GM23338 (cell line): ENCODE measurements around the gene CIRBP. TPM values are rescaled to one million over a fixed set of nuclear protein-coding genes. Genes with fewer than 3 reads are reported as not detected.

Source experiments
- ATAC-seq: fragments of 200-7000 bp; cut with Tn5 transposase; 3 replicates; pipeline ENCODE4 v1.9.1; 2020
- DNase-seq: peaks from one replicate; pipeline ENCODE4 v3.0.0-alpha.2; 2015; ENCODE audit warnings: low spot score
- H2AFZ ChIP-seq: fragments of 200-600 bp; sonication (generic); 2 replicates; pipeline ENCODE4 v1.8.0; 2016; ENCODE audit warnings: antibody characterized with exemption, mild to moderate bottlenecking, moderate library complexity
- H3F3A ChIP-seq: fragments of 200-600 bp; sonication (generic); replicated peaks from 2 replicates; pipeline ENCODE4 v1.8.0; 2017; ENCODE audit warnings: antibody characterized with exemption, mixed run types, low read depth
- H3K27ac ChIP-seq: fragments of 200-600 bp; sonication (generic); 2 replicates; pipeline ENCODE4 v1.6.1; 2016; ENCODE audit warnings: low read depth
- H3K27me3 ChIP-seq: fragments of 200-600 bp; sonication (generic); 2 replicates; pipeline ENCODE4 v1.8.0; 2016; ENCODE audit warnings: mild to moderate bottlenecking, mixed run types, moderate library complexity; ENCODE audit not compliant: insufficient read depth
- H3K36me3 ChIP-seq: fragments of 200-600 bp; sonication (generic); 2 replicates; pipeline ENCODE4 v1.8.0; 2016; ENCODE audit warnings: mild to moderate bottlenecking; ENCODE audit not compliant: insufficient read depth
- H3K4me1 ChIP-seq: fragments of 200-600 bp; sonication (generic); 2 replicates; pipeline ENCODE4 v1.8.0; 2016; ENCODE audit warnings: mild to moderate bottlenecking, moderate library complexity; ENCODE audit not compliant: insufficient read depth
- H3K4me2 ChIP-seq: fragments of 200-600 bp; sonication (generic); 2 replicates; pipeline ENCODE4 v1.7.1; 2017; ENCODE audit warnings: mixed run types
- H3K4me3 ChIP-seq: fragments of 200-600 bp; sonication (generic); 2 replicates; pipeline ENCODE4 v1.6.1; 2016; ENCODE audit warnings: mixed run types
- H3K79me2 ChIP-seq: fragments of 200-600 bp; sonication (generic); replicated peaks from 2 replicates; pipeline ENCODE4 v1.8.0; 2017; ENCODE audit warnings: mild to moderate bottlenecking; ENCODE audit not compliant: insufficient read depth
- H3K9me2 ChIP-seq: fragments of 200-600 bp; sonication (generic); 2 replicates; pipeline ENCODE4 v1.8.0; 2017; ENCODE audit not compliant: insufficient read depth
- H4K20me1 ChIP-seq: fragments of 200-600 bp; sonication (generic); replicated peaks from 2 replicates; pipeline ENCODE4 v1.8.0; 2017; ENCODE audit warnings: mild to moderate bottlenecking; ENCODE audit not compliant: insufficient read depth
- H3K27ac Mint-ChIP-seq: 2 replicates; pipeline ENCODE4 v1.8.0; 2020; ENCODE audit warnings: inconsistent platforms, mild to moderate bottlenecking, moderate library complexity, mixed read lengths
- H3K27me3 Mint-ChIP-seq: 3 replicates; pipeline ENCODE4 v1.8.0; 2022; ENCODE audit warnings: low read depth, mild to moderate bottlenecking, moderate library complexity, mixed read lengths, inconsistent platforms; ENCODE audit not compliant: insufficient read depth, poor library complexity
- H3K36me3 Mint-ChIP-seq: 3 replicates; pipeline ENCODE4 v1.8.0; 2021; ENCODE audit warnings: low read depth, mild to moderate bottlenecking, inconsistent platforms, moderate library complexity, mixed read lengths
- H3K4me1 Mint-ChIP-seq: 3 replicates; pipeline ENCODE4 v1.8.0; 2020; ENCODE audit warnings: mild to moderate bottlenecking, inconsistent platforms, mixed read lengths
- H3K4me3 Mint-ChIP-seq: 3 replicates; pipeline ENCODE4 v1.8.0; 2021; ENCODE audit warnings: moderate library complexity, mild to moderate bottlenecking, inconsistent platforms, mixed read lengths
- H3K9me3 Mint-ChIP-seq: 3 replicates; pipeline ENCODE4 v1.8.0; 2020; ENCODE audit warnings: moderate library complexity, mild to moderate bottlenecking, inconsistent platforms, mixed read lengths
- CREB1 ChIP-seq: fragments of 250-450 bp; sonication (Bioruptor Pico); IDR thresholded peaks from 2 replicates; pipeline ENCODE4 v1.5.0; 2020; ENCODE audit warnings: low read depth, mild to moderate bottlenecking, moderate library complexity
- EZH2phosphoT487 ChIP-seq: fragments of 200-600 bp; sonication (generic); IDR thresholded peaks from one replicate; pipeline ENCODE4 v1.8.1; 2018; ENCODE audit warnings: antibody characterized with exemption; ENCODE audit not compliant: unreplicated experiment
- JUNB ChIP-seq: IDR thresholded peaks from one replicate; pipeline ENCODE4 v1.6.1; 2016; ENCODE audit warnings: antibody characterized with exemption; ENCODE audit not compliant: unreplicated experiment
- POLR2AphosphoS5 ChIP-seq: IDR thresholded peaks from 2 replicates; pipeline ENCODE4 v1.6.1; 2016; ENCODE audit warnings: antibody characterized with exemption, low read depth
- ZNF331 ChIP-seq: fragments of 250-450 bp; sonication (Bioruptor Pico); IDR thresholded peaks from 2 replicates; pipeline ENCODE4 v1.5.0; 2020; ENCODE audit warnings: low read depth, mild to moderate bottlenecking, moderate library complexity
- polyA plus RNA-seq: library from polyadenylated mRNA; unstranded; fragments of >200 nt; fragmentation: Nextera tagmentation; extraction: Ambion mirVana; gene quantifications from 2 replicates; pipeline ENCODE4 v1.2.1, GENCODE V29; 2016
- total RNA-seq: library from RNA; depleted of rRNA; stranded (reverse); fragments of >200 nt; shearing (Covaris generic); gene quantifications from 2 replicates; pipeline ENCODE4 v1.2.3, GENCODE V29; 2014
- TF ChIP-seq, protein P1 (sequence below), 2 experiments: fragments of 200-600 bp in 1 of 2; sonication (generic) in 1 of 2; conservative IDR thresholded peaks; 2 replicates each; pipeline versions ENCODE4 v1.5.1 to v1.6.1; 2016 to 2017; ENCODE audit warnings: antibody characterized with exemption in 2 of 2, low read depth in 2 of 2, mild to moderate bottlenecking in 2 of 2, moderate library complexity in 1 of 2
- TF ChIP-seq, protein P2 (sequence below): fragments of 250-450 bp; sonication (Bioruptor Pico); IDR thresholded peaks from 2 replicates; pipeline ENCODE4 v1.5.0; 2020; ENCODE audit warnings: mild to moderate bottlenecking, moderate library complexity

The CIRBP gene
- total and polyA plus RNA-seq, 2 experiments from 2014 or later = 153 to 202 TPM

DNA sequence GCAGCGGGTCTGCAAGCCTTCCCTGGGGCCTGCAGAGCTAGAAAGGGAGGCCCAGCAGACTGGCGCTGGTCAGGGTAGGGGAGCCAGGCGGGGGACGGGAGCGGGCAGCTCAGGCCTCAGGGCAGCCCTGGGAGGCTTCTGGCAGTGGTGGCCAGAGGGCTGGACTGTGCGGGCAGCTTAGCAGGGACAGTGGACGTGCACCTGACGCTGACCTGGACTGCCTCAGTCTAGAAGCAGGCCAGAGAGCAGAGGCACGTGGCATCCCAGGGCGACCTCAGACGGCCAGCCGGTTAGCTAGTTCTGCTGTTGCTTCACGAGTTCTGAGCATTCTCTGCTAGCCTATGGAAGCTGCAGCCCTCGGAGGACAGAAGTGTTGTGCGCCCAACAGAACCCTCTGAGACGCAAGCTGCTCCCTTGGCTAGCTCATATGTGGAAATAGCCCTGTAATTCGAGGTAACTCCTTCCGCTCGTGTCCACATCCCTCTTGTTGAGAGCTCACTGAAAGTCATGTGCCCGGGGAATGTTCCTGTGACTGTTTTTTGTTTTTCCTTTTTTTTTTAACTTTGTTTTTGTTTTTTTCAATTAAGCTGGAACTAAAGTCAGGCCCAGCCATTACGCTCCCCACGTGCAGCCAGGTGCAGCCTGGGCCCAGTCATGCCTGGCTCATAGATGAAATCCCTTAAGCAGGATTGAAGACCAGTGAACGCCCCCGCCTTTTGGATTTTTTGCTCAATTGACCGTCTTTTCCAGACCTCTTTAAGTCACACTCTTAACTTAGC is 4.3 kb downstream of the CIRBP start:
- Histone ChIP-seq H3K9me2 (no peaks in the 10 kb centered on the region), H3K27me3 (no peaks in the 10 kb centered on the region), H4K20me1 (peaks cover 37% of the 10 kb centered on the region), H3F3A (peaks cover 61% of the 10 kb centered on the region), H3K79me2 (peaks cover 50% of the 10 kb centered on the region), H3K4me1 (peaks cover 35% of the 10 kb centered on the region), H3K4me2 (peak overlapping the region; percentile 97), H2AFZ (no peak overlapping the region), H3K4me3 (peak overlapping the region; percentile 88; the same call in 1 of the 2 replicates), H3K27ac (peak overlapping the region; percentile 91), H3K36me3 (peaks cover 31% of the 10 kb centered on the region)
- no peak for DNase-seq
- Mint-ChIP-seq H3K36me3 (peaks cover 56% of the 10 kb centered on the region), H3K4me3 (peak overlapping the region; percentile 57), H3K27me3 (peaks cover 43% of the 10 kb centered on the region), H3K4me1 (peaks cover 51% of the 10 kb centered on the region), H3K27ac (peak overlapping the region; percentile 88), H3K9me3 (no peaks in the 10 kb centered on the region; the same call in 2 of the 3 replicates)
- TF ChIP-seq, protein P1, sequence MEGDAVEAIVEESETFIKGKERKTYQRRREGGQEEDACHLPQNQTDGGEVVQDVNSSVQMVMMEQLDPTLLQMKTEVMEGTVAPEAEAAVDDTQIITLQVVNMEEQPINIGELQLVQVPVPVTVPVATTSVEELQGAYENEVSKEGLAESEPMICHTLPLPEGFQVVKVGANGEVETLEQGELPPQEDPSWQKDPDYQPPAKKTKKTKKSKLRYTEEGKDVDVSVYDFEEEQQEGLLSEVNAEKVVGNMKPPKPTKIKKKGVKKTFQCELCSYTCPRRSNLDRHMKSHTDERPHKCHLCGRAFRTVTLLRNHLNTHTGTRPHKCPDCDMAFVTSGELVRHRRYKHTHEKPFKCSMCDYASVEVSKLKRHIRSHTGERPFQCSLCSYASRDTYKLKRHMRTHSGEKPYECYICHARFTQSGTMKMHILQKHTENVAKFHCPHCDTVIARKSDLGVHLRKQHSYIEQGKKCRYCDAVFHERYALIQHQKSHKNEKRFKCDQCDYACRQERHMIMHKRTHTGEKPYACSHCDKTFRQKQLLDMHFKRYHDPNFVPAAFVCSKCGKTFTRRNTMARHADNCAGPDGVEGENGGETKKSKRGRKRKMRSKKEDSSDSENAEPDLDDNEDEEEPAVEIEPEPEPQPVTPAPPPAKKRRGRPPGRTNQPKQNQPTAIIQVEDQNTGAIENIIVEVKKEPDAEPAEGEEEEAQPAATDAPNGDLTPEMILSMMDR (conservative IDR thresholded peaks at IDR 0.05; ENCODE audit: low read depth in 2 of 2) = no peak
- TF ChIP-seq ZNF331 (CRISPR knock-in tag) (no peak), POLR2AphosphoS5 (peak; percentile 52)
- no peak for ATAC-seq

DNA sequence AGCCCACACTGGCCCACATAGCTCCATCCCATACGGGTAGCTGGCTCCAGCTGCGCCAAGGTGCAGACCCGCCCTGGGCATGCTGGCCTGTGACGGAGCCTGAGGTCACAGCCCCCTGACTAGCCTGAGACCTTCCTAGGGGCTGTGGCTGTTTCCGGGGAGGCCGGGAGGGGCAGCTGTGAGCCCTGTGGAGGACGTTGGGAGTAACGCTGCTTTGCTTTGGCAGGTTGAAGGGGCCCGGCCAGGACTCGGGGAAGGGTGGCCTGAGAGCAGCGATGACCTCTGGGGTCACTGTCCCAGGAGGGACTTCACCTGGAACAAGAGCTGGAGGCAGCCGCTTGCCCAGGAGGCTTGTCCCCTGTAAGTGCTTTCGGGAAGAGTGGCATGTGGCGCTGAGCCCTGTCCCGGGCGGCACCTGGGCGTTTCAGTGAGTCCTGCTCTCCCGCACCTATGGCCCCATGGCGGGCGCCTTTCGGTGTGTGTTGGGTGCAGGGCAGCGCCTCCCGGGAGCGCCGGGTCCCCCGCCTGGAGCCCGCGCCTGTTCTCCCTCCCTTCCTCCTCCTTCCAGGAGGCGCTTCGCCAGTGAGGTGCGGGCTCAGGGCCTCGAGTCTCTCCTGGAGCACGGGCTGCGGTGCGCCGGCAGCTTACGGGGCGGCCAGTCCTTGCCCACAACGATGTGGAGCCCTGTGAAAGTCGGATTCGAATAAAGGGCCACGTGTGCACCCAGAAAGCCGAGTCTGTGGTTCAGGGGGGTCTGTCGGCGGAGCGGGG is 5.1 kb downstream of the CIRBP start:
- Histone ChIP-seq H3K79me2 (peaks cover 50% of the 10 kb centered on the region), H3K9me2 (no peaks in the 10 kb centered on the region), H3K27me3 (no peaks in the 10 kb centered on the region), H3K4me3 (peak overlapping the region; percentile 88), H3K27ac (peak overlapping the region; percentile 91), H3K4me2 (peak overlapping the region; percentile 97), H3K4me1 (peaks cover 32% of the 10 kb centered on the region), H4K20me1 (peaks cover 37% of the 10 kb centered on the region), H2AFZ (no peak overlapping the region), H3K36me3 (peaks cover 31% of the 10 kb centered on the region), H3F3A (peaks cover 63% of the 10 kb centered on the region)
- Mint-ChIP-seq H3K4me1 (peaks cover 46% of the 10 kb centered on the region), H3K27ac (peak overlapping the region; percentile 97), H3K9me3 (no peaks in the 10 kb centered on the region), H3K27me3 (peaks cover 41% of the 10 kb centered on the region), H3K36me3 (peaks cover 56% of the 10 kb centered on the region), H3K4me3 (peak overlapping the region; percentile 75)
- ATAC-seq (peak; percentile 2), DNase-seq (no peak)
- TF ChIP-seq, protein P1 (conservative IDR thresholded peaks at IDR 0.05; ENCODE audit: low read depth in 2 of 2) = no peak
- TF ChIP-seq JUNB = no peak
- TF ChIP-seq, protein P2, sequence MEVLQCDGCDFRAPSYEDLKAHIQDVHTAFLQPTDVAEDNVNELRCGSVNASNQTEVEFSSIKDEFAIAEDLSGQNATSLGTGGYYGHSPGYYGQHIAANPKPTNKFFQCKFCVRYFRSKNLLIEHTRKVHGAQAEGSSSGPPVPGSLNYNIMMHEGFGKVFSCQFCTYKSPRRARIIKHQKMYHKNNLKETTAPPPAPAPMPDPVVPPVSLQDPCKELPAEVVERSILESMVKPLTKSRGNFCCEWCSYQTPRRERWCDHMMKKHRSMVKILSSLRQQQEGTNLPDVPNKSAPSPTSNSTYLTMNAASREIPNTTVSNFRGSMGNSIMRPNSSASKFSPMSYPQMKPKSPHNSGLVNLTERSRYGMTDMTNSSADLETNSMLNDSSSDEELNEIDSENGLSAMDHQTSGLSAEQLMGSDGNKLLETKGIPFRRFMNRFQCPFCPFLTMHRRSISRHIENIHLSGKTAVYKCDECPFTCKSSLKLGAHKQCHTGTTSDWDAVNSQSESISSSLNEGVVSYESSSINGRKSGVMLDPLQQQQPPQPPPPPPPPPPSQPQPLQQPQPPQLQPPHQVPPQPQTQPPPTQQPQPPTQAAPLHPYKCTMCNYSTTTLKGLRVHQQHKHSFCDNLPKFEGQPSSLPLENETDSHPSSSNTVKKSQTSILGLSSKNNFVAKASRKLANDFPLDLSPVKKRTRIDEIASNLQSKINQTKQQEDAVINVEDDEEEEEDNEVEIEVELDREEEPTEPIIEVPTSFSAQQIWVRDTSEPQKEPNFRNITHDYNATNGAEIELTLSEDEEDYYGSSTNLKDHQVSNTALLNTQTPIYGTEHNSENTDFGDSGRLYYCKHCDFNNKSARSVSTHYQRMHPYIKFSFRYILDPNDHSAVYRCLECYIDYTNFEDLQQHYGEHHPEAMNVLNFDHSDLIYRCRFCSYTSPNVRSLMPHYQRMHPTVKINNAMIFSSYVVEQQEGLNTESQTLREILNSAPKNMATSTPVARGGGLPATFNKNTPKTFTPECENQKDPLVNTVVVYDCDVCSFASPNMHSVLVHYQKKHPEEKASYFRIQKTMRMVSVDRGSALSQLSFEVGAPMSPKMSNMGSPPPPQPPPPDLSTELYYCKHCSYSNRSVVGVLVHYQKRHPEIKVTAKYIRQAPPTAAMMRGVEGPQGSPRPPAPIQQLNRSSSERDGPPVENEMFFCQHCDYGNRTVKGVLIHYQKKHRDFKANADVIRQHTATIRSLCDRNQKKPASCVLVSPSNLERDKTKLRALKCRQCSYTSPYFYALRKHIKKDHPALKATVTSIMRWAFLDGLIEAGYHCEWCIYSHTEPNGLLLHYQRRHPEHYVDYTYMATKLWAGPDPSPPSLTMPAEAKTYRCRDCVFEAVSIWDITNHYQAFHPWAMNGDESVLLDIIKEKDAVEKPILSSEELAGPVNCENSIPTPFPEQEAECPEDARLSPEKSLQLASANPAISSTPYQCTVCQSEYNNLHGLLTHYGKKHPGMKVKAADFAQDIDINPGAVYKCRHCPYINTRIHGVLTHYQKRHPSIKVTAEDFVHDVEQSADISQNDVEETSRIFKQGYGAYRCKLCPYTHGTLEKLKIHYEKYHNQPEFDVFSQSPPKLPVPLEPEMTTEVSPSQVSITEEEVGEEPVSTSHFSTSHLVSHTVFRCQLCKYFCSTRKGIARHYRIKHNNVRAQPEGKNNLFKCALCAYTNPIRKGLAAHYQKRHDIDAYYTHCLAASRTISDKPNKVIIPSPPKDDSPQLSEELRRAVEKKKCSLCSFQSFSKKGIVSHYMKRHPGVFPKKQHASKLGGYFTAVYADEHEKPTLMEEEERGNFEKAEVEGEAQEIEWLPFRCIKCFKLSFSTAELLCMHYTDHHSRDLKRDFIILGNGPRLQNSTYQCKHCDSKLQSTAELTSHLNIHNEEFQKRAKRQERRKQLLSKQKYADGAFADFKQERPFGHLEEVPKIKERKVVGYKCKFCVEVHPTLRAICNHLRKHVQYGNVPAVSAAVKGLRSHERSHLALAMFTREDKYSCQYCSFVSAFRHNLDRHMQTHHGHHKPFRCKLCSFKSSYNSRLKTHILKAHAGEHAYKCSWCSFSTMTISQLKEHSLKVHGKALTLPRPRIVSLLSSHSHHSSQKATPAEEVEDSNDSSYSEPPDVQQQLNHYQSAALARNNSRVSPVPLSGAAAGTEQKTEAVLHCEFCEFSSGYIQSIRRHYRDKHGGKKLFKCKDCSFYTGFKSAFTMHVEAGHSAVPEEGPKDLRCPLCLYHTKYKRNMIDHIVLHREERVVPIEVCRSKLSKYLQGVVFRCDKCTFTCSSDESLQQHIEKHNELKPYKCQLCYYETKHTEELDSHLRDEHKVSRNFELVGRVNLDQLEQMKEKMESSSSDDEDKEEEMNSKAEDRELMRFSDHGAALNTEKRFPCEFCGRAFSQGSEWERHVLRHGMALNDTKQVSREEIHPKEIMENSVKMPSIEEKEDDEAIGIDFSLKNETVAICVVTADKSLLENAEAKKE (CRISPR knock-in tag) = no peak
- no peak for TF ChIP-seq EZH2phosphoT487
- TF ChIP-seq CREB1 (CRISPR knock-in tag) = no peak
